ENCODE results near the gene RIN1. TPM values are rescaled to one million over a fixed set of nuclear protein-coding genes. Genes with fewer than 3 reads are reported as not detected.

The RIN1 gene
- total and polyA plus RNA-seq, 9 of the 15 experiments (the other 6 are each of a cell fraction or from before 2014, with no cell fraction given): 0.01 to 1.2 (median 0.45) TPM; not detected in 1

DNA sequence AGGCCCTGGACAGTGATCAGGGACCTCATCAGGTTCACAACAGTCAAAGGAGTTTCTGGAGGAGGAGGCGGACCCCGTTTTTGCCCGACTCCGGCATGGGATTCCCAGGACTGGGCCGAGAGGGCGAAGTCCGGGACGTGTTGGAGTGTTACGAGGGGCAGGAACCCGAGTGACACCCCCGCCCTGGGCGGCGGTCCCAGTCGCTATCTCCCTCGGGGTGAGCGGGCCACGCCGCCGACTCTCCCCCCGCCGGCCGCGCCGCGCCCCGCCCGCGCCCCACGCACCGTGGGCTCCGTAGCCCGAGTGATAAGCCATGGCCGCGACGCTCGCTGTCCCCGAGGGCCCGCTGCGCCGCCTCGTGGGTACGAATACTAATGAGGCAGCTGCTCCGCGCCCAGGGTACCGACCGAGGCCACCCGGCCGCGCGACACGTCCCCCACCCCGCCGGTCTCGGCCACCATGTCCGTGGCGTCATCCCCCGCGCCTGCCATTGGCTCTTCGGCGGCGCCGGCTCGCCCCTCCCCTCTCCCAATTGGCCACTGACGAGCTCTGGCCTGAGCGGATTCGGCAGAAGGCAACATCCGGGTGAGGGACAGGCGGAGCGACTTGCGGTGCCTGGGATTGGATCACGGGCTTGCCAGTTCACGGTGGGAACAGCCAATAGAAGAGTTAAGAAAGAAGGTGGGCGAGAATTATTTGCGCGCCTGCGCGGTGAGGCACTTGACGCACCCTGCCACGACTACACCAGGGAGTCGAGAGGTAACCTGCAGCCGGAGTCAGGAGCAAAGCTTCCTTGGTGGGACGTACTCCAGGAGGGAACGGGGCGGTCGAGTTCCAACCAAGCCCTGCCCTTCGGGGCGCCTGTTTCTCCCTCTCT, 47.3 kb downstream of the RIN1 start, which contains the start of gene YIF1A (continued):
- TF ChIP-seq RBBP5 (IDR thresholded peaks at IDR 0.05; ENCODE audit: borderline replicate concordance, insufficient read depth, low read length, poor library complexity, severe bottlenecking): peak; percentile 64
- peak; percentile 41; the same call in 1 of the 2 replicates for TF ChIP-seq EGR1 (conservative IDR thresholded peaks at IDR 0.05)
- TF ChIP-seq ZNF583 (CRISPR knock-in tag; IDR thresholded peaks at IDR 0.05): no peak; the same call in 1 of the 2 replicates
- TF ChIP-seq ZNF24 (IDR thresholded peaks at IDR 0.05): no peak
- no peak for TF ChIP-seq TBL1XR1 (IDR thresholded peaks at IDR 0.05; ENCODE audit: low read length in 2 of 2)
- no peak for TF ChIP-seq TAF7 (tag; IDR thresholded peaks at IDR 0.05)
- TF ChIP-seq NR4A1 (CRISPR knock-in tag; IDR thresholded peaks at IDR 0.05): no peak; the same call in 1 of the 2 replicates
- TF ChIP-seq NR4A1 (tag; IDR thresholded peaks at IDR 0.05): 0 out of 2 replicates have a peak, but pooled peaks have one; percentile 64
- peak; percentile 38; the same call in 1 of the 2 replicates for TF ChIP-seq MED1 (CRISPR knock-in tag; IDR thresholded peaks at IDR 0.05; ENCODE audit: borderline replicate concordance)
- no peak for TF ChIP-seq PTTG1 (tag; IDR thresholded peaks at IDR 0.05; ENCODE audit: low read depth)
- TF ChIP-seq, protein P1, sequence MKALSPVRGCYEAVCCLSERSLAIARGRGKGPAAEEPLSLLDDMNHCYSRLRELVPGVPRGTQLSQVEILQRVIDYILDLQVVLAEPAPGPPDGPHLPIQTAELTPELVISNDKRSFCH (CRISPR knock-in tag; IDR thresholded peaks at IDR 0.05): no peak
- TF ChIP-seq, protein P1 (tag; IDR thresholded peaks at IDR 0.05): 0 out of 2 replicates have a peak, but pooled peaks have one; percentile 28
- peak; percentile 97 for TF ChIP-seq RBFOX2 (IDR thresholded peaks at IDR 0.05; ENCODE audit: low read depth, low read length)
- TF ChIP-seq ZNF165 (CRISPR knock-in tag; IDR thresholded peaks at IDR 0.05; ENCODE audit: borderline replicate concordance): no peak
- TF ChIP-seq, protein P2, sequence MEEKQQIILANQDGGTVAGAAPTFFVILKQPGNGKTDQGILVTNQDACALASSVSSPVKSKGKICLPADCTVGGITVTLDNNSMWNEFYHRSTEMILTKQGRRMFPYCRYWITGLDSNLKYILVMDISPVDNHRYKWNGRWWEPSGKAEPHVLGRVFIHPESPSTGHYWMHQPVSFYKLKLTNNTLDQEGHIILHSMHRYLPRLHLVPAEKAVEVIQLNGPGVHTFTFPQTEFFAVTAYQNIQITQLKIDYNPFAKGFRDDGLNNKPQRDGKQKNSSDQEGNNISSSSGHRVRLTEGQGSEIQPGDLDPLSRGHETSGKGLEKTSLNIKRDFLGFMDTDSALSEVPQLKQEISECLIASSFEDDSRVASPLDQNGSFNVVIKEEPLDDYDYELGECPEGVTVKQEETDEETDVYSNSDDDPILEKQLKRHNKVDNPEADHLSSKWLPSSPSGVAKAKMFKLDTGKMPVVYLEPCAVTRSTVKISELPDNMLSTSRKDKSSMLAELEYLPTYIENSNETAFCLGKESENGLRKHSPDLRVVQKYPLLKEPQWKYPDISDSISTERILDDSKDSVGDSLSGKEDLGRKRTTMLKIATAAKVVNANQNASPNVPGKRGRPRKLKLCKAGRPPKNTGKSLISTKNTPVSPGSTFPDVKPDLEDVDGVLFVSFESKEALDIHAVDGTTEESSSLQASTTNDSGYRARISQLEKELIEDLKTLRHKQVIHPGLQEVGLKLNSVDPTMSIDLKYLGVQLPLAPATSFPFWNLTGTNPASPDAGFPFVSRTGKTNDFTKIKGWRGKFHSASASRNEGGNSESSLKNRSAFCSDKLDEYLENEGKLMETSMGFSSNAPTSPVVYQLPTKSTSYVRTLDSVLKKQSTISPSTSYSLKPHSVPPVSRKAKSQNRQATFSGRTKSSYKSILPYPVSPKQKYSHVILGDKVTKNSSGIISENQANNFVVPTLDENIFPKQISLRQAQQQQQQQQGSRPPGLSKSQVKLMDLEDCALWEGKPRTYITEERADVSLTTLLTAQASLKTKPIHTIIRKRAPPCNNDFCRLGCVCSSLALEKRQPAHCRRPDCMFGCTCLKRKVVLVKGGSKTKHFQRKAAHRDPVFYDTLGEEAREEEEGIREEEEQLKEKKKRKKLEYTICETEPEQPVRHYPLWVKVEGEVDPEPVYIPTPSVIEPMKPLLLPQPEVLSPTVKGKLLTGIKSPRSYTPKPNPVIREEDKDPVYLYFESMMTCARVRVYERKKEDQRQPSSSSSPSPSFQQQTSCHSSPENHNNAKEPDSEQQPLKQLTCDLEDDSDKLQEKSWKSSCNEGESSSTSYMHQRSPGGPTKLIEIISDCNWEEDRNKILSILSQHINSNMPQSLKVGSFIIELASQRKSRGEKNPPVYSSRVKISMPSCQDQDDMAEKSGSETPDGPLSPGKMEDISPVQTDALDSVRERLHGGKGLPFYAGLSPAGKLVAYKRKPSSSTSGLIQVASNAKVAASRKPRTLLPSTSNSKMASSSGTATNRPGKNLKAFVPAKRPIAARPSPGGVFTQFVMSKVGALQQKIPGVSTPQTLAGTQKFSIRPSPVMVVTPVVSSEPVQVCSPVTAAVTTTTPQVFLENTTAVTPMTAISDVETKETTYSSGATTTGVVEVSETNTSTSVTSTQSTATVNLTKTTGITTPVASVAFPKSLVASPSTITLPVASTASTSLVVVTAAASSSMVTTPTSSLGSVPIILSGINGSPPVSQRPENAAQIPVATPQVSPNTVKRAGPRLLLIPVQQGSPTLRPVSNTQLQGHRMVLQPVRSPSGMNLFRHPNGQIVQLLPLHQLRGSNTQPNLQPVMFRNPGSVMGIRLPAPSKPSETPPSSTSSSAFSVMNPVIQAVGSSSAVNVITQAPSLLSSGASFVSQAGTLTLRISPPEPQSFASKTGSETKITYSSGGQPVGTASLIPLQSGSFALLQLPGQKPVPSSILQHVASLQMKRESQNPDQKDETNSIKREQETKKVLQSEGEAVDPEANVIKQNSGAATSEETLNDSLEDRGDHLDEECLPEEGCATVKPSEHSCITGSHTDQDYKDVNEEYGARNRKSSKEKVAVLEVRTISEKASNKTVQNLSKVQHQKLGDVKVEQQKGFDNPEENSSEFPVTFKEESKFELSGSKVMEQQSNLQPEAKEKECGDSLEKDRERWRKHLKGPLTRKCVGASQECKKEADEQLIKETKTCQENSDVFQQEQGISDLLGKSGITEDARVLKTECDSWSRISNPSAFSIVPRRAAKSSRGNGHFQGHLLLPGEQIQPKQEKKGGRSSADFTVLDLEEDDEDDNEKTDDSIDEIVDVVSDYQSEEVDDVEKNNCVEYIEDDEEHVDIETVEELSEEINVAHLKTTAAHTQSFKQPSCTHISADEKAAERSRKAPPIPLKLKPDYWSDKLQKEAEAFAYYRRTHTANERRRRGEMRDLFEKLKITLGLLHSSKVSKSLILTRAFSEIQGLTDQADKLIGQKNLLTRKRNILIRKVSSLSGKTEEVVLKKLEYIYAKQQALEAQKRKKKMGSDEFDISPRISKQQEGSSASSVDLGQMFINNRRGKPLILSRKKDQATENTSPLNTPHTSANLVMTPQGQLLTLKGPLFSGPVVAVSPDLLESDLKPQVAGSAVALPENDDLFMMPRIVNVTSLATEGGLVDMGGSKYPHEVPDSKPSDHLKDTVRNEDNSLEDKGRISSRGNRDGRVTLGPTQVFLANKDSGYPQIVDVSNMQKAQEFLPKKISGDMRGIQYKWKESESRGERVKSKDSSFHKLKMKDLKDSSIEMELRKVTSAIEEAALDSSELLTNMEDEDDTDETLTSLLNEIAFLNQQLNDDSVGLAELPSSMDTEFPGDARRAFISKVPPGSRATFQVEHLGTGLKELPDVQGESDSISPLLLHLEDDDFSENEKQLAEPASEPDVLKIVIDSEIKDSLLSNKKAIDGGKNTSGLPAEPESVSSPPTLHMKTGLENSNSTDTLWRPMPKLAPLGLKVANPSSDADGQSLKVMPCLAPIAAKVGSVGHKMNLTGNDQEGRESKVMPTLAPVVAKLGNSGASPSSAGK (IDR thresholded peaks at IDR 0.05): no peak
- peak; percentile 43 for TF ChIP-seq HCFC1 (IDR thresholded peaks at IDR 0.05; ENCODE audit: low read depth, low read length)
- peak; percentile 28; the same call in 1 of the 2 replicates for TF ChIP-seq ZBTB17 (CRISPR knock-in tag; IDR thresholded peaks at IDR 0.05)

Measured in K562 (cell line).